B cell (primary cell): ENCODE data around the gene IGFLR1. TPM values are rescaled to one million over a fixed set of nuclear protein-coding genes. Genes with fewer than 3 reads are reported as not detected.

Source experiments
- ATAC-seq: fragments of 200-7000 bp; cut with Tn5 transposase; one replicate; pipeline ENCODE4 v1.10.0; 2021; ENCODE audit warnings: low read depth, mild to moderate bottlenecking, moderate number of reproducible peaks, moderate library complexity
- CTCF ChIA-PET: fragments of 350-600 bp; sonication (Branson Sonifier 250); formaldehyde crosslinking; loops from one replicate; lab custom pipeline; 2021; ENCODE audit warnings: antibody characterized with exemption, inconsistent platforms; lab: Charles Lee
- POLR2A ChIA-PET: fragments of 350-600 bp; sonication (Branson Sonifier 250); formaldehyde crosslinking; loops from one replicate; lab custom pipeline; 2021; ENCODE audit warnings: antibody characterized with exemption; lab: Charles Lee
- DNase-seq: peaks from one replicate; pipeline ENCODE4 v3.0.0; 2013
- H2AFZ ChIP-seq: 2 replicates; pipeline ENCODE4 v1.6.1; 2012; ENCODE audit warnings: mild to moderate bottlenecking, low read depth, low read length; ENCODE audit not compliant: insufficient read depth, poor library complexity, severe bottlenecking
- H3K27ac ChIP-seq, 2 donors: 1 replicate in 1 of 2; 2 replicates in 1 of 2; pipeline ENCODE4 v1.5.1; 2012 to 2013; ENCODE audit warnings: low read length in 2 of 2, mild to moderate bottlenecking in 2 of 2, moderate library complexity in 1 of 2
- H3K27me3 ChIP-seq, 4 experiments: fragments of 200-600 bp in 1 of 4; sonication (generic) in 1 of 4; replicated peaks in 1 of 4; 1 replicate in 2 of 4; 2 replicates in 2 of 4; pipeline versions ENCODE4 v1.6.1 to v1.7.0; 2013 to 2016; ENCODE audit warnings: low read length in 3 of 4, mild to moderate bottlenecking in 2 of 4, mixed read lengths in 1 of 4, moderate library complexity in 1 of 4; ENCODE audit not compliant: insufficient read depth in 4 of 4, control insufficient read depth in 3 of 4; ENCODE audit errors: control extremely low read depth in 1 of 4
- H3K36me3 ChIP-seq, 2 experiments: replicated peaks in 1 of 2; 1 replicate in 1 of 2; 2 replicates in 1 of 2; pipeline versions ENCODE4 v1.6.1 to v1.7.1; 2013; ENCODE audit warnings: low read length in 1 of 2; ENCODE audit not compliant: insufficient read depth in 2 of 2, control insufficient read depth in 1 of 2; ENCODE audit errors: control extremely low read depth in 1 of 2, extremely low read depth in 1 of 2
- H3K4me1 ChIP-seq, 2 donors: fragments of 200-600 bp in 1 of 2; sonication (generic) in 1 of 2; 1 replicate in 1 of 2; 2 replicates in 1 of 2; pipeline versions ENCODE4 v1.5.1 to v1.6.1; 2013 to 2017; ENCODE audit warnings: low read length in 2 of 2; ENCODE audit not compliant: control insufficient read depth in 2 of 2, insufficient read depth in 2 of 2
- H3K4me2 ChIP-seq: replicated peaks from 2 replicates; pipeline ENCODE3; 2012; ENCODE audit warnings: mild to moderate bottlenecking, low read depth, low read length; ENCODE audit not compliant: poor library complexity, severe bottlenecking
- H3K4me3 ChIP-seq, 5 experiments: fragments of 200-600 bp in 1 of 5; sonication (generic) in 1 of 5; 1 replicate in 3 of 5; 2 replicates in 2 of 5; pipeline versions ENCODE4 v1.5.1 to v1.7.0; 2011 to 2016; ENCODE audit warnings: low read length in 4 of 5, mild to moderate bottlenecking in 4 of 5, low read depth in 2 of 5, control low read depth in 1 of 5, moderate library complexity in 1 of 5; ENCODE audit not compliant: insufficient read depth in 1 of 5; ENCODE audit errors: control extremely low read depth in 1 of 5, extremely low read depth in 1 of 5
- H3K79me2 ChIP-seq: fragments of 200-600 bp; sonication (generic); one replicate; pipeline ENCODE4 v1.6.0; 2016; ENCODE audit warnings: low read length; ENCODE audit not compliant: control insufficient read depth, insufficient read depth
- H3K9ac ChIP-seq: fragments of 200-600 bp; sonication (generic); 2 replicates; pipeline ENCODE4 v1.6.1; 2017; ENCODE audit warnings: mild to moderate bottlenecking, low read length, moderate library complexity
- H3K9me3 ChIP-seq, 3 donors: one replicate each; pipeline versions ENCODE4 v1.6.1 to v1.7.1; 2013; ENCODE audit warnings: low read length in 2 of 3; ENCODE audit not compliant: control insufficient read depth in 2 of 3, insufficient read depth in 1 of 3; ENCODE audit errors: control extremely low read depth in 1 of 3
- H4K20me1 ChIP-seq: 2 replicates; pipeline ENCODE4 v1.6.0; 2012; ENCODE audit warnings: mild to moderate bottlenecking, low read length; ENCODE audit not compliant: insufficient read depth, control insufficient read depth, poor library complexity, severe bottlenecking
- H3K27ac Mint-ChIP-seq: one replicate; pipeline ENCODE4 v1.8.0; 2021; ENCODE audit warnings: mixed read lengths
- H3K27me3 Mint-ChIP-seq: one replicate; pipeline ENCODE4 v1.8.0; 2021; ENCODE audit warnings: mixed read lengths
- H3K4me1 Mint-ChIP-seq: one replicate; pipeline ENCODE4 v1.8.0; 2021; ENCODE audit warnings: mixed read lengths
- H3K4me3 Mint-ChIP-seq: one replicate; pipeline ENCODE4 v1.8.0; 2021; ENCODE audit warnings: mixed read lengths
- H3K9me3 Mint-ChIP-seq: one replicate; pipeline ENCODE4 v1.8.0; 2022; ENCODE audit warnings: mixed read lengths; ENCODE audit not compliant: insufficient read depth
- EZH2 ChIP-seq: IDR thresholded peaks from 2 replicates; pipeline ENCODE4 v1.6.1; 2012; ENCODE audit warnings: borderline replicate concordance, low read depth, mild to moderate bottlenecking, moderate library complexity, low read length; ENCODE audit not compliant: insufficient read depth, poor library complexity, severe bottlenecking
- whole genome bisulfite sequencing: methylation state at CpG from one replicate; pipeline ENCODE4 v1.1.5; 2013; ENCODE audit warnings: missing lambda C conversion rate; ENCODE audit not compliant: insufficient coverage; 5-methylcytosine and 5-hydroxymethylcytosine counted together
- intact Hi-C: fragments of 100-400 bp; cut with micrococcal nuclease; formaldehyde crosslinking; loops from one replicate; pipeline ENCODE4 v1.10.0; 2022
- polyA plus RNA-seq: library from polyadenylated mRNA; depleted of rRNA; stranded (reverse); fragments of >200 nt; gene quantifications from 2 replicates; pipeline ENCODE4 v1.2.3, GENCODE V29; 2012
- total RNA-seq, 2 donors: library from RNA; stranded (reverse); fragments of 120-200 nt in 1 of 2; gene quantifications; 1 replicate in 1 of 2; 2 replicates in 1 of 2; pipeline versions ENCODE4 v1.2.3 to v1.2.4, GENCODE V29; 2013 to 2022

Gene IGFLR1
- total and polyA plus RNA-seq, 2 donors (not counting 1 experiment from before 2014, with no cell fraction given) = 130 to 245 TPM

GRCh38 chr19:35739275-35740107 lies 2.8 kb downstream of the IGFLR1 start:
- no peaks in the 10 kb centered on the region for H3K9me3 Mint-ChIP-seq
- no peak for ATAC-seq
- H3K27me3 Mint-ChIP-seq = no peaks in the 10 kb centered on the region
- no peak overlapping the region for H3K27ac ChIP-seq
- H3K27ac Mint-ChIP-seq = peak overlapping the region; percentile 50
- ChIA-PET POLR2A (interaction anchor here (0.7 to 1.5 kb wide), 4 partner anchors 9 to 23 kb away, joined by 3 to 10 read pairs (median 3); partner anchors contain the start of gene LIN37), CTCF (interaction anchor here (1.1 to 1.6 kb wide), 4 partner anchors 9 to 37 kb away, joined by 3 to 7 read pairs (median 4); partner anchors contain the start of gene LIN37)
- H3K4me1 ChIP-seq = peaks cover 34 to 62% of the 10 kb centered on the region in 2 donors
- peaks cover 49% of the 10 kb centered on the region for H3K79me2 ChIP-seq
- H3K27me3 ChIP-seq = no peaks in the 10 kb centered on the region
- peaks cover 52% of the 10 kb centered on the region for H3K4me1 Mint-ChIP-seq
- H3K4me2 ChIP-seq = peak overlapping the region; percentile 100
- H3K4me3 Mint-ChIP-seq = peak overlapping the region; percentile 61
- intact Hi-C loops = loop anchor here (1.0 to 10.0 kb wide), 8 partner anchors 19 to 475 kb away; partner anchors contain the start of genes ARHGAP33, PROSER3, ZNF146 and ZNF565
- no peak overlapping the region for H2AFZ ChIP-seq
- H3K9ac ChIP-seq = peak overlapping the region; percentile 91
- no peak for TF ChIP-seq EZH2
- peaks cover 0 to 43% of the 10 kb centered on the region in 2 experiments for H3K36me3 ChIP-seq
- WGBS = 92% methylated on average over 24 of the region's 29 CpGs
- H3K4me3 ChIP-seq = peak overlapping the region in 4 of 5 experiments; percentile 81 to 93 (median 84)
- no peaks in the 10 kb centered on the region for H3K9me3 ChIP-seq
- peaks cover 34% of the 10 kb centered on the region for H4K20me1 ChIP-seq
- no peak for DNase-seq

GRCh38 chr19:35738887-35739229 lies 3.4 kb downstream of the IGFLR1 start:
- Histone ChIP-seq H3K36me3 (peaks cover 0 to 47% of the 10 kb centered on the region in 2 experiments), H3K4me3 (no peak overlapping the region), H3K27ac (no peak overlapping the region), H3K9ac (no peak overlapping the region), H3K79me2 (peaks cover 48% of the 10 kb centered on the region), H4K20me1 (peaks cover 37% of the 10 kb centered on the region), H3K4me1 (peaks cover 28 to 56% of the 10 kb centered on the region in 2 donors), H3K27me3 (no peaks in the 10 kb centered on the region), H2AFZ (no peak overlapping the region), H3K9me3 (no peaks in the 10 kb centered on the region), H3K4me2 (no peak overlapping the region)
- Mint-ChIP-seq H3K27me3 (no peaks in the 10 kb centered on the region), H3K4me1 (peaks cover 50% of the 10 kb centered on the region), H3K27ac (peak overlapping the region; percentile 27), H3K4me3 (peak overlapping the region; percentile 61), H3K9me3 (no peaks in the 10 kb centered on the region)
- intact Hi-C loops = no loop called here
- DNase-seq = no peak
- TF ChIP-seq EZH2 = no peak
- ChIA-PET POLR2A (no interaction called here), CTCF (no interaction called here)
- 100% methylated on average over 1 of the region's 2 CpGs for WGBS
- ATAC-seq = no peak
